NCI-H510A treated with DMSO at 0.1 percent for 48 hours (cell line): ENCODE data around the gene MORN1.
"Not testable (repeated sequence)": the region's sequence is repeated elsewhere in the genome, so short reads cannot be mapped to it uniquely, and the experiment has no call there.

Experiments used
- DNase-seq: peaks from one replicate; lab custom pipeline; 2025; lab: John Stamatoyannopoulos, UW

The MORN1 gene

GRCh38 chr1:2391041-2391930 is at the start of gene MORN1, which contains the start of gene RER1:
Gene MORN1 (minus strand): TSS chr1:2391554. CDS start chr1:2391533, 21 bp downstream.
Gene RER1 (plus strand): TSS chr1:2391841. CDS start chr1:2395791, 3,950 bp downstream.
- peak; percentile 100 for DNase-seq

- not testable (repeated sequence) for DNase-seq
Measured at GRCh38 chr1:2440346-2440745, 49.0 kb upstream of the MORN1 start.

GRCh38 chr1:2439369-2439768 is 48.0 kb upstream of the MORN1 start:
- no peak for DNase-seq

GRCh38 chr1:2438641-2439040 is 47.3 kb upstream of the MORN1 start:
- DNase-seq, result no peak

GRCh38 chr1:2438038-2438437 is 46.7 kb upstream of the MORN1 start:
- DNase-seq, result no peak

GRCh38 chr1:2437617-2438016 is 46.3 kb upstream of the MORN1 start:
- DNase-seq, result no peak

- no peak for DNase-seq
Measured at GRCh38 chr1:2436876-2437275, 45.5 kb upstream of the MORN1 start.

- DNase-seq, result no peak
Measured at GRCh38 chr1:2435746-2436355, 44.5 kb upstream of the MORN1 start.

- DNase-seq, result no peak
Measured at GRCh38 chr1:2435091-2435490, 43.7 kb upstream of the MORN1 start.

GRCh38 chr1:2433936-2434655 is 42.7 kb upstream of the MORN1 start:
- no peak for DNase-seq

GRCh38 chr1:2433196-2433595 is 41.8 kb upstream of the MORN1 start:
- DNase-seq, result no peak

GRCh38 chr1:2432441-2432844 is 41.1 kb upstream of the MORN1 start:
- no peak for DNase-seq

- DNase-seq, result no peak
Measured at GRCh38 chr1:2431518-2431917, 40.2 kb upstream of the MORN1 start.

- no peak for DNase-seq
Measured at GRCh38 chr1:2431103-2431502, 39.7 kb upstream of the MORN1 start.

GRCh38 chr1:2430592-2430973 is 39.2 kb upstream of the MORN1 start:
- no peak for DNase-seq

- no peak for DNase-seq
Measured at GRCh38 chr1:2429780-2430591, 38.6 kb upstream of the MORN1 start.

GRCh38 chr1:2428490-2428889 is 37.1 kb upstream of the MORN1 start:
- DNase-seq, result no peak

GRCh38 chr1:2427976-2428375 is 36.6 kb upstream of the MORN1 start:
- no peak for DNase-seq

- no peak for DNase-seq
Measured at GRCh38 chr1:2427051-2427450, 35.7 kb upstream of the MORN1 start.

- DNase-seq, result no peak
Measured at GRCh38 chr1:2426540-2426939, 35.2 kb upstream of the MORN1 start.

GRCh38 chr1:2425892-2426291 is 34.5 kb upstream of the MORN1 start:
- DNase-seq, result no peak

GRCh38 chr1:2422523-2422922 is 31.2 kb upstream of the MORN1 start:
- no peak for DNase-seq
